B cell (primary cell): ENCODE measurements around the gene RTKN. TPM values are rescaled to one million over a fixed set of nuclear protein-coding genes. Genes with fewer than 3 reads are reported as not detected.

Experiments used
- ATAC-seq: fragments of 200-7000 bp; cut with Tn5 transposase; one replicate; pipeline ENCODE4 v1.10.0; 2021; ENCODE audit warnings: low read depth, mild to moderate bottlenecking, moderate number of reproducible peaks, moderate library complexity
- CTCF ChIA-PET: fragments of 350-600 bp; sonication (Branson Sonifier 250); formaldehyde crosslinking; loops from one replicate; lab custom pipeline; 2021; ENCODE audit warnings: antibody characterized with exemption, inconsistent platforms; lab: Charles Lee
- POLR2A ChIA-PET: fragments of 350-600 bp; sonication (Branson Sonifier 250); formaldehyde crosslinking; loops from one replicate; lab custom pipeline; 2021; ENCODE audit warnings: antibody characterized with exemption; lab: Charles Lee
- DNase-seq: peaks from one replicate; pipeline ENCODE4 v3.0.0; 2013
- H2AFZ ChIP-seq: 2 replicates; pipeline ENCODE4 v1.6.1; 2012; ENCODE audit warnings: mild to moderate bottlenecking, low read depth, low read length; ENCODE audit not compliant: insufficient read depth, poor library complexity, severe bottlenecking
- H3K27ac ChIP-seq, 2 donors: 1 replicate in 1 of 2; 2 replicates in 1 of 2; pipeline ENCODE4 v1.5.1; 2012 to 2013; ENCODE audit warnings: low read length in 2 of 2, mild to moderate bottlenecking in 2 of 2, moderate library complexity in 1 of 2
- H3K27me3 ChIP-seq, 4 experiments: fragments of 200-600 bp in 1 of 4; sonication (generic) in 1 of 4; replicated peaks in 1 of 4; 1 replicate in 2 of 4; 2 replicates in 2 of 4; pipeline versions ENCODE4 v1.6.1 to v1.7.0; 2013 to 2016; ENCODE audit warnings: low read length in 3 of 4, mild to moderate bottlenecking in 2 of 4, mixed read lengths in 1 of 4, moderate library complexity in 1 of 4; ENCODE audit not compliant: insufficient read depth in 4 of 4, control insufficient read depth in 3 of 4; ENCODE audit errors: control extremely low read depth in 1 of 4
- H3K36me3 ChIP-seq, 2 experiments: replicated peaks in 1 of 2; 1 replicate in 1 of 2; 2 replicates in 1 of 2; pipeline versions ENCODE4 v1.6.1 to v1.7.1; 2013; ENCODE audit warnings: low read length in 1 of 2; ENCODE audit not compliant: insufficient read depth in 2 of 2, control insufficient read depth in 1 of 2; ENCODE audit errors: control extremely low read depth in 1 of 2, extremely low read depth in 1 of 2
- H3K4me1 ChIP-seq, 2 donors: fragments of 200-600 bp in 1 of 2; sonication (generic) in 1 of 2; 1 replicate in 1 of 2; 2 replicates in 1 of 2; pipeline versions ENCODE4 v1.5.1 to v1.6.1; 2013 to 2017; ENCODE audit warnings: low read length in 2 of 2; ENCODE audit not compliant: control insufficient read depth in 2 of 2, insufficient read depth in 2 of 2
- H3K4me2 ChIP-seq: replicated peaks from 2 replicates; pipeline ENCODE3; 2012; ENCODE audit warnings: mild to moderate bottlenecking, low read depth, low read length; ENCODE audit not compliant: poor library complexity, severe bottlenecking
- H3K4me3 ChIP-seq, 5 experiments: fragments of 200-600 bp in 1 of 5; sonication (generic) in 1 of 5; 1 replicate in 3 of 5; 2 replicates in 2 of 5; pipeline versions ENCODE4 v1.5.1 to v1.7.0; 2011 to 2016; ENCODE audit warnings: low read length in 4 of 5, mild to moderate bottlenecking in 4 of 5, low read depth in 2 of 5, control low read depth in 1 of 5, moderate library complexity in 1 of 5; ENCODE audit not compliant: insufficient read depth in 1 of 5; ENCODE audit errors: control extremely low read depth in 1 of 5, extremely low read depth in 1 of 5
- H3K79me2 ChIP-seq: fragments of 200-600 bp; sonication (generic); one replicate; pipeline ENCODE4 v1.6.0; 2016; ENCODE audit warnings: low read length; ENCODE audit not compliant: control insufficient read depth, insufficient read depth
- H3K9ac ChIP-seq: fragments of 200-600 bp; sonication (generic); 2 replicates; pipeline ENCODE4 v1.6.1; 2017; ENCODE audit warnings: mild to moderate bottlenecking, low read length, moderate library complexity
- H3K9me3 ChIP-seq, 3 donors: one replicate each; pipeline versions ENCODE4 v1.6.1 to v1.7.1; 2013; ENCODE audit warnings: low read length in 2 of 3; ENCODE audit not compliant: control insufficient read depth in 2 of 3, insufficient read depth in 1 of 3; ENCODE audit errors: control extremely low read depth in 1 of 3
- H4K20me1 ChIP-seq: 2 replicates; pipeline ENCODE4 v1.6.0; 2012; ENCODE audit warnings: mild to moderate bottlenecking, low read length; ENCODE audit not compliant: insufficient read depth, control insufficient read depth, poor library complexity, severe bottlenecking
- H3K27ac Mint-ChIP-seq: one replicate; pipeline ENCODE4 v1.8.0; 2021; ENCODE audit warnings: mixed read lengths
- H3K27me3 Mint-ChIP-seq: one replicate; pipeline ENCODE4 v1.8.0; 2021; ENCODE audit warnings: mixed read lengths
- H3K4me1 Mint-ChIP-seq: one replicate; pipeline ENCODE4 v1.8.0; 2021; ENCODE audit warnings: mixed read lengths
- H3K4me3 Mint-ChIP-seq: one replicate; pipeline ENCODE4 v1.8.0; 2021; ENCODE audit warnings: mixed read lengths
- H3K9me3 Mint-ChIP-seq: one replicate; pipeline ENCODE4 v1.8.0; 2022; ENCODE audit warnings: mixed read lengths; ENCODE audit not compliant: insufficient read depth
- EZH2 ChIP-seq: IDR thresholded peaks from 2 replicates; pipeline ENCODE4 v1.6.1; 2012; ENCODE audit warnings: borderline replicate concordance, low read depth, mild to moderate bottlenecking, moderate library complexity, low read length; ENCODE audit not compliant: insufficient read depth, poor library complexity, severe bottlenecking
- WGBS: methylation state at CpG from one replicate; pipeline ENCODE4 v1.1.5; 2013; ENCODE audit warnings: missing lambda C conversion rate; ENCODE audit not compliant: insufficient coverage; 5-methylcytosine and 5-hydroxymethylcytosine counted together
- intact Hi-C: fragments of 100-400 bp; cut with micrococcal nuclease; formaldehyde crosslinking; loops from one replicate; pipeline ENCODE4 v1.10.0; 2022
- polyA plus RNA-seq: library from polyadenylated mRNA; depleted of rRNA; stranded (reverse); fragments of >200 nt; gene quantifications from 2 replicates; pipeline ENCODE4 v1.2.3, GENCODE V29; 2012
- total RNA-seq, 2 donors: library from RNA; stranded (reverse); fragments of 120-200 nt in 1 of 2; gene quantifications; 1 replicate in 1 of 2; 2 replicates in 1 of 2; pipeline versions ENCODE4 v1.2.3 to v1.2.4, GENCODE V29; 2013 to 2022
- TF ChIP-seq, protein P1 (sequence below): fragments of 200-600 bp; IDR thresholded peaks from one replicate; pipeline ENCODE4 v1.8.0; 2022; ENCODE audit warnings: antibody characterized with exemption, mild to moderate bottlenecking

The RTKN gene
- total and polyA plus RNA-seq, 2 donors (not counting 1 experiment from before 2014, with no cell fraction given) = 5.1 to 10.5 TPM

DNA sequence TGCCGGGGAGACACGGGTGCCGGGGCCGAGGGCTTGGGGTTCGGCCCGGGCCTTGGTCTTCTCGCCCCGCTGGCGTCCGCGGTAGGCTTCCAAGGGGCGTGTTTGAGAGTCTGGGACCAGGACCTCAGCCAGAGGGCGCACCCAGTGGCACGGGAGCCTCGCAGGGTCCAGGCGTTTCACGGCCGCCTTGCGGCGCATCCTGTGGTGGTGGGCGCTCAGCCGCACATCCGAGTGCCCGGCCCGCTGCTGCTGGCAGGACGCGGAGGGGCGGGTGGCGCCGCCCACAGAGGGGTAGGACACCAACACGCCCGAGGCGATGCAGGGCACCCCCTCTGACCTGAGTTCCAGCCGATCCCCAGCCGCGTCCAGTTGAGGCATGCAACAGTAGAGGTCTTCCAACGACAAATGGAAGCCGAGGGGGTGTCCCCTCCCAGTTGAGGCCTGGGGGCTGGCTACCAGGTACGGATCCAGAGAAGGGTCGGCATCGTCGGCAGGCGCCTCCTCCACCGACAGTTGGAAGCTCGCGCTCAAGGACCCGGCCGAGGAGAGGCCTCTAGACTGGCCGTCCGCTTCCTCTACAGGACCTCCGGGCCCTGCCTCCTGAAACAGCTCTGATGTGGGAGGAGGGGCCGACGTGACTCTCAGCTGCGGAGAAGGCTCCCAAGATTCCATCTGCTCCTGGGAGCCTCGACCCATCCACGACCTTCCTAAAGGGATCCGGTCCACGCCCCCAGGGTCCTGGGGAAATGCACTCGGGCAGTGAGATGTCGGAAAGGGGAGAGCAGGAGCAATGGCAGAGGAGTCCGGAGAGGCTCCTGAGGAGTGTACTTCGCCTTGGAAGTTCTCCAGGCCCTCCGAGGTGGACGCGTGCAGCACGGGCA is 26.6 kb downstream of the RTKN start:
- Mint-ChIP-seq H3K27ac (peak overlapping the region; percentile 83), H3K4me1 (peaks cover 45% of the 10 kb centered on the region), H3K4me3 (peak overlapping the region; percentile 84), H3K27me3 (no peaks in the 10 kb centered on the region), H3K9me3 (no peaks in the 10 kb centered on the region)
- DNase-seq (peak; percentile 66), ATAC-seq (peak; percentile 81)
- ChIA-PET CTCF (interaction anchor here (1.0 to 1.7 kb wide), 5 partner anchors 23 to 116 kb away, joined by 3 to 6 read pairs (median 4); partner anchors contain the start of genes CCDC142, INO80B and TTC31), POLR2A (interaction anchor here (0.6 to 2.1 kb wide), 3 partner anchors 24 to 634 kb away, joined by 3 to 6 read pairs (median 5); no protein-coding TSS in a partner anchor)
- H3K4me3 ChIP-seq = peak overlapping the region; percentile 16 to 67 (median 62)
- H2AFZ ChIP-seq = peak overlapping the region; percentile 80
- peak overlapping the region; percentile 34 to 67 for H3K27ac ChIP-seq
- peaks cover 38 to 53% of the 10 kb centered on the region in 2 donors for H3K4me1 ChIP-seq
- no peak for TF ChIP-seq EZH2
- TF ChIP-seq, protein P1, sequence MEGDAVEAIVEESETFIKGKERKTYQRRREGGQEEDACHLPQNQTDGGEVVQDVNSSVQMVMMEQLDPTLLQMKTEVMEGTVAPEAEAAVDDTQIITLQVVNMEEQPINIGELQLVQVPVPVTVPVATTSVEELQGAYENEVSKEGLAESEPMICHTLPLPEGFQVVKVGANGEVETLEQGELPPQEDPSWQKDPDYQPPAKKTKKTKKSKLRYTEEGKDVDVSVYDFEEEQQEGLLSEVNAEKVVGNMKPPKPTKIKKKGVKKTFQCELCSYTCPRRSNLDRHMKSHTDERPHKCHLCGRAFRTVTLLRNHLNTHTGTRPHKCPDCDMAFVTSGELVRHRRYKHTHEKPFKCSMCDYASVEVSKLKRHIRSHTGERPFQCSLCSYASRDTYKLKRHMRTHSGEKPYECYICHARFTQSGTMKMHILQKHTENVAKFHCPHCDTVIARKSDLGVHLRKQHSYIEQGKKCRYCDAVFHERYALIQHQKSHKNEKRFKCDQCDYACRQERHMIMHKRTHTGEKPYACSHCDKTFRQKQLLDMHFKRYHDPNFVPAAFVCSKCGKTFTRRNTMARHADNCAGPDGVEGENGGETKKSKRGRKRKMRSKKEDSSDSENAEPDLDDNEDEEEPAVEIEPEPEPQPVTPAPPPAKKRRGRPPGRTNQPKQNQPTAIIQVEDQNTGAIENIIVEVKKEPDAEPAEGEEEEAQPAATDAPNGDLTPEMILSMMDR = peak; percentile 25
- peak overlapping the region; percentile 72 for H3K9ac ChIP-seq
- H3K79me2 ChIP-seq = peaks cover 4% of the 10 kb centered on the region
- H3K9me3 ChIP-seq = no peaks in the 10 kb centered on the region
- WGBS = 10% methylated on average over 66 of the region's 66 CpGs
- H4K20me1 ChIP-seq = no peaks in the 10 kb centered on the region
- no peaks in the 10 kb centered on the region for H3K27me3 ChIP-seq
- intact Hi-C loops = loop anchor here (1.0 kb wide), 2 partner anchors 23 to 39 kb away; no protein-coding TSS in a partner anchor
- H3K36me3 ChIP-seq = no peaks in the 10 kb centered on the region
- peak overlapping the region; percentile 87 for H3K4me2 ChIP-seq
